Subcutaneous abdominal adipose tissue (tissue), 5 donors: Measurements from ENCODE around the gene EGFR.

Experiments
- H3K27ac ChIP-seq: one replicate; pipeline ENCODE4 v1.7.0; 2013; ENCODE audit warnings: low read depth, mild to moderate bottlenecking, inconsistent platforms, low read length, moderate library complexity
- H3K27me3 ChIP-seq, 5 donors: one replicate each; pipeline ENCODE4 v1.7.0; 2013; ENCODE audit warnings: low read length in 5 of 5, inconsistent platforms in 1 of 5; ENCODE audit not compliant: control insufficient read depth in 5 of 5, insufficient read depth in 4 of 5
- H3K36me3 ChIP-seq, 5 donors: one replicate each; pipeline ENCODE4 v1.7.0; 2013; ENCODE audit warnings: low read length in 5 of 5; ENCODE audit not compliant: control insufficient read depth in 5 of 5, insufficient read depth in 5 of 5
- H3K4me1 ChIP-seq, 5 donors: one replicate each; pipeline ENCODE4 v1.7.0; 2013; ENCODE audit warnings: low read length in 5 of 5, mild to moderate bottlenecking in 3 of 5, moderate library complexity in 1 of 5; ENCODE audit not compliant: control insufficient read depth in 5 of 5, insufficient read depth in 5 of 5
- H3K4me3 ChIP-seq, 5 donors: one replicate each; pipeline ENCODE4 v1.7.0; 2013; ENCODE audit warnings: low read length in 5 of 5, low read depth in 1 of 5
- H3K9ac ChIP-seq, 5 donors: one replicate each; pipeline ENCODE4 v1.7.0; 2013; ENCODE audit warnings: low read length in 5 of 5, mild to moderate bottlenecking in 4 of 5, moderate library complexity in 3 of 5
- H3K9me3 ChIP-seq, 5 donors: one replicate each; pipeline ENCODE4 v1.7.0; 2013; ENCODE audit warnings: low read length in 5 of 5; ENCODE audit not compliant: control insufficient read depth in 5 of 5
- donor health status: healthy.
- donor health status: healthy.
- donor health status: healthy.
- donor health status: healthy.
- donor health status: healthy.

The EGFR gene

DNA sequence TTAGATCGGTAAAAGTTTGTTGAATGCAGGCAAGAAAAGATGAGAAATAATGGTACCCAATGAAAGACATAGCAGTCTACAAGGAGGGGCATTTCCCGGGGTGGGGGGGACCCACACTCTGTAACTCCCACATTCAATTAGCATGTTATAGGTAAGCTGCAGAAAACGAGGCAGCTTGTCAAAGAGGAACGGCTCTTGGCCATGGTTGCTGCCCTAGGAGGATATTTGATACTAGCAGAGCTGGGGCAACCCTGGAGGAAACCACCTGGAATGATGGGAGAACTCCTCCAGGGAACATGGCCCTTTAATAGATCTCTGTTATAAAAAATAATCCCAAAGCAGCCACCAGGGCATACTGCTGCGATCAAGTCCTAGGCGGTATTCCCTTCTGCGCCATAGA, 98.5 kb downstream of the EGFR start:
- no peak overlapping the region for H3K4me3 ChIP-seq
- no peak overlapping the region for H3K27ac ChIP-seq
- H3K36me3 ChIP-seq, result peaks cover 0 to 2% (median 0%) of the 10 kb centered on the region in 5 donors
- H3K27me3 ChIP-seq, result no peaks in the 10 kb centered on the region
- H3K4me1 ChIP-seq, result peaks cover 3 to 27% (median 23%) of the 10 kb centered on the region in 5 donors
- no peak overlapping the region for H3K9ac ChIP-seq
- no peaks in the 10 kb centered on the region for H3K9me3 ChIP-seq

DNA sequence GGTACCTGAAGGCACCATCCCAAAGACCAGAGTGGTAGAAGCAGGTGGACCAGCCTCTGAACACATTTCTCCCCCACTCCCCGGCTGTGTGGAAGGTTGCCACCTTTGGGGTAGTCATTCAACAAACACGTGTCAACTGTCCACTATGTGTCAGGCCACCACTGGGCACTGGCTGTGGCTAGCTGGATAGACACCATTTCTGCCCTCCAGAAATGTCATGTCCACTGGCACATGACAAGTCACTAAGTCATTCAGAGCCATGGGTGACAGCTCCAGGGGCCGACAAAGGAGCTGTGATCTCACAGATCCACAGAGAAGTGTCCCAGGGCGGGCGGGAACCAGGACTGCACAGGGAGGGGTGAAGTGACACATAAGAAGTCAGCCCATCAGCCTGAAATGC, 99.6 kb downstream of the EGFR start:
- Histone ChIP-seq H3K36me3 (peaks cover 0 to 2% (median 0%) of the 10 kb centered on the region in 5 donors), H3K4me3 (no peak overlapping the region), H3K4me1 (peaks cover 6 to 32% (median 28%) of the 10 kb centered on the region in 5 donors), H3K9ac (peak overlapping the region in 1 of 5 donors; percentile 48), H3K27me3 (no peaks in the 10 kb centered on the region), H3K27ac (no peak overlapping the region), H3K9me3 (no peaks in the 10 kb centered on the region)

DNA sequence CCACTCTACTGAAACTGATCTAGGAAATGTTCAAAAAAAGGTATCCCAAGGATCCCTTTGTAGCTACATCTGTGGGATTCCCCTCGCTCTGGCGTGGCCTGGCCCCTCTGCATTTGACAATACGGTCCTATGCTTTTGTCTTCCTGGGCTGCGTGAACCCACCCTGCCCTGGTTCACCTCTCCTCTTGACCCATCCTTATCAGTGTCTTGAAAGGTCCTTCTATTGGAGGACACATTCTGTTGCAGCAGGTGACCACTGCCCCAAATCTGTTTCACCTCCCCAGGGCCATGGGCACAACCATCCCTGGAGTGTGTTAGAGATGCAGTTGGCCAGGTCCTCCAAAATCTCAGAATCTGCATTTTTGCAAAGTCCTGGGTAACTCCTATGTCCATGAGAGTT, 100.8 kb downstream of the EGFR start:
- no peak overlapping the region for H3K4me3 ChIP-seq
- no peaks in the 10 kb centered on the region for H3K9me3 ChIP-seq
- H3K4me1 ChIP-seq, result peaks cover 6 to 40% (median 32%) of the 10 kb centered on the region in 5 donors
- peaks cover 0 to 2% (median 0%) of the 10 kb centered on the region in 5 donors for H3K36me3 ChIP-seq
- H3K27ac ChIP-seq, result peak overlapping the region; percentile 97
- H3K9ac ChIP-seq, result no peak overlapping the region
- H3K27me3 ChIP-seq, result no peaks in the 10 kb centered on the region

DNA sequence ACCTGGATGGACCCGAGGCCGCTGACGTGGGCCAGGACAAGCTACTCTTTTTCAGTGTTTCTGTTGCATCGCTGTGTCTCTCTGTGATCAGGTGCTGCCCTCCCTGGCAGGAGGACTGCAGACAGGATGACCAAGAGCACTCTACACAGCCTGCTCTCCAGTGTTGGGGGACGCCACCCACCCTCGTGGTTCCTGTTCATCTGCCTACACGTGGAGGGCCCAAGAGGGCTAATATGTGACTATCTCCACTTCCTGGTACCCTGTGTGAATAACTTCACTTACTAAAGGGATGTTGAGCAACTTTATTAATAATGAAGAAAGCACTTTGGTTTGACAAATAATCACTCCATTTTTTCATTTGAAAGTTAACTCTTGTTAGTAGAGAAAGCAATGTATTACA, 101.3 kb downstream of the EGFR start:
- H3K36me3 ChIP-seq, result peaks cover 0 to 2% (median 0%) of the 10 kb centered on the region in 5 donors
- no peak overlapping the region for H3K4me3 ChIP-seq
- no peaks in the 10 kb centered on the region for H3K9me3 ChIP-seq
- peak overlapping the region; percentile 97 for H3K27ac ChIP-seq
- H3K4me1 ChIP-seq, result peaks cover 6 to 45% (median 37%) of the 10 kb centered on the region in 5 donors
- peak overlapping the region in 2 of 5 donors; percentile 52 to 65 for H3K9ac ChIP-seq
- no peaks in the 10 kb centered on the region for H3K27me3 ChIP-seq

DNA sequence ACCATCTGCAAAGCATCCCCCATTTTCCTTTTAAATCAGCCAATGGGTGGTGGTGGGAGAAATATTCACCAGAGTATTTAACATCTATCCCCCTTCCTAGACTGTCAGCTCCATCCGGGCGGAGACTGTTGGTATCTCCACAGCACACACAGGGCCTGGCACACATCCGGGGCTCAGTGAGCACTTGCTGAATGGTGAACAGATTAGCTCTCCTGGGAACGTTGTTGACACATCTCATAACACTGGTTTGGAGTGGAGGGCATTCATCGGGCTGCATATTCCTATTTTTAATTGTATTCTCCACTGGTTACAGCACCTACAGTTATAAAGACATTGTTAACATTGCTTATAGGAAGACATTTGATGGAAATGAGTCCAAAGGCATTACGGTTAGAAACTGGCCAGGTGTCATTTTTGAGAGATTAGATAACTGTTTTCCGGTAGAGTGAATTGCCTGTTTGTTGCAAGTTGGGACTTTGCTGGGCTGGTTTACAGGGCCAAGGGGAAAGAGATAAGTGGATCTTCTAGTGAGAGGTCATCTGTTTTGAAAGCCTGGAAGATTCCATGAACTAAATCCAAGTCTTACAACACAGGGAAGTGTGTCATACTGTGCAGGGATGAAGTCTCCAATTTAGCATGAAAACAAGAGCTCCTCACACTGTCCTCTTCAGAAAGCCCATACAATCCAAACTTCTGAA, 101.8 kb downstream of the EGFR start:
- Histone ChIP-seq H3K9ac (peak overlapping the region in 3 of 5 donors; percentile 52 to 81 (median 65)), H3K4me3 (no peak overlapping the region), H3K36me3 (peaks cover 0 to 2% (median 0%) of the 10 kb centered on the region in 5 donors), H3K27ac (peak overlapping the region; percentile 97), H3K27me3 (no peaks in the 10 kb centered on the region), H3K9me3 (no peaks in the 10 kb centered on the region), H3K4me1 (peaks cover 6 to 51% (median 43%) of the 10 kb centered on the region in 5 donors)

DNA sequence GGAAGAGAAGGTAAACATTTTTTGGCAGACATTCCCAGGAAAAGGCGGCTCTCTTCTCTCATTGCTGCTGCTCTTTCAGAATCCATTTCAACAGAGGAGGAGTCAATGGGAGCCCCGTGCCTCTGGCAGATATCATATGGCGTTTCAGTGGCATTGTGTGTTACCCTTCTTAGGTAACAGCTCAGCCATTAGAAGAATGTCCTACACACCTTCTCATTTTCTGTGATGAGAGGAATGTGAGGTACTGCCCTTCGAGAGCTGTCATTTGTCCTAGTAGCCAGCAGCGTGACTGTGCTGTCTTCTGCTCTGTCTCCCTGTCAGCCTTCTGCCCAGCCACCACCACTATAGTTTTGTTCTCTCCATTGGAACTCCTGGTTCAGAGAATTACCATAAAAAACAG, 102.4 kb downstream of the EGFR start:
- Histone ChIP-seq H3K27ac (peak overlapping the region; percentile 97), H3K27me3 (no peaks in the 10 kb centered on the region), H3K9me3 (no peaks in the 10 kb centered on the region), H3K4me1 (peaks cover 6 to 57% (median 46%) of the 10 kb centered on the region in 5 donors), H3K36me3 (peaks cover 0 to 2% (median 0%) of the 10 kb centered on the region in 5 donors), H3K4me3 (no peak overlapping the region), H3K9ac (peak overlapping the region; percentile 23 to 81 (median 50))

DNA sequence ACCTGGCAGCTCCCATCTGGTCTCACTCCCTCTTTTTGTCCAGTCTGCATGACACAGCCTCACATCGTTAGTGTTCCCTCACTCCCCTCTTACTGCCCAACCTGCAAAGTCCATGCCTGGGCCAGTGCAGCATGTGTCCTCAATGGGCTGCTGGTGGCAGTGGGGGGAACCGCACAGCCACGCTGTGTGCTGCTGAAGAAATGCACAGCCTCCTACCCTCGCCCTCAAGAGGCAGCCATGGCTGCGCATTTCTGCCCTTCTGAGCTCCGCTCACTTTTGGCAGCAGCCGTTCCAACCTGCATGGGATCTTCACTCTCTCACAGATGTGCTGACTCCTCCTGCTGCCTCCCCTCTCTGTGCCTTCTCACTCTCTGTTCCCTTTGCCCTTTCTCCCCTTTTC, 103.4 kb downstream of the EGFR start:
- H3K4me3 ChIP-seq, result no peak overlapping the region
- H3K27me3 ChIP-seq, result no peaks in the 10 kb centered on the region
- H3K9me3 ChIP-seq, result no peaks in the 10 kb centered on the region
- peak overlapping the region in 1 of 5 donors; percentile 4 for H3K9ac ChIP-seq
- peak overlapping the region; percentile 97 for H3K27ac ChIP-seq
- peaks cover 6 to 64% (median 48%) of the 10 kb centered on the region in 5 donors for H3K4me1 ChIP-seq
- H3K36me3 ChIP-seq, result peaks cover 0 to 2% (median 0%) of the 10 kb centered on the region in 5 donors

DNA sequence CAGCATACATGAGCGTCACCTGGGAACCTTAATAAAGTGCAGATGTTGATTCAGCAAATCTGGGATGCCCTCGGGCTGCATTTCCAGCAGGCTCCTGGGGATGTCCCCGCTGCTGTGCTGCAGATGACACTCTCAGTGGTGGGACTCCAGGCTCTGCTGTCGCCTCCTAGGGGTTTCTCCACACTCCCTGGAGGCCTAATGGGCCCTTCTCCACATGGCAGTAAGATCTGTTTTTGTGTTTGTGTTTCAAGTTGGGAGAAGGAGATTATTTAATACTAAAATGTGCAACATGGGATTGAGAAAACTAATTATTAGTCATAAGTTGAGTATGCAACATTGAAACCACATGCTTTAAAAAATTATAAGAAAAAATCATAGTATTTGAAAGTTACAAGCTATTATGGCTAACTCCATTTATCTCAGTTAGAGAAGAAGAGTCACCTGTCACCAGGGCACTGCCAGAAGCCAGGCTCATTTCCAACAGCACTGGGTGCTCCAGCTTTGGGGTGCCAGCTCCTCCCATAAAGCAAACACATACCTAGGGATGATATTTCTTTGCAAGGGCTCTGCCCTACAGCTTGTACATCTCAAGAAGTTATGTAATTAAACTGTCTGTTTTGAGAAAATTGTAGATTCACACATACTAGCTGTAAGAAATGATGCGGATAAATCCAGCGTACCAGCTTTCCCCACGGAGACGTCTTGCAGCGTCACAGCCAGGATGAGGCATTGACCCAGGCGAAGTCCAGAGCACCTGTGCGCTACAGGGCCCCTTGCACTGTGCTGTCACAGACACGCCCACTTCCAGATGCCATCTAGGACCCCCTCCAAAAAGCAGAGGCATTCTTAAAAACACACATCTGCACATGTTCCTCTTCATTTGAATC, 106.4 kb downstream of the EGFR start:
- no peak overlapping the region for H3K9ac ChIP-seq
- no peaks in the 10 kb centered on the region for H3K9me3 ChIP-seq
- no peaks in the 10 kb centered on the region for H3K36me3 ChIP-seq
- H3K4me1 ChIP-seq, result peaks cover 5 to 80% (median 64%) of the 10 kb centered on the region in 5 donors
- no peak overlapping the region for H3K4me3 ChIP-seq
- H3K27ac ChIP-seq, result no peak overlapping the region
- no peaks in the 10 kb centered on the region for H3K27me3 ChIP-seq

DNA sequence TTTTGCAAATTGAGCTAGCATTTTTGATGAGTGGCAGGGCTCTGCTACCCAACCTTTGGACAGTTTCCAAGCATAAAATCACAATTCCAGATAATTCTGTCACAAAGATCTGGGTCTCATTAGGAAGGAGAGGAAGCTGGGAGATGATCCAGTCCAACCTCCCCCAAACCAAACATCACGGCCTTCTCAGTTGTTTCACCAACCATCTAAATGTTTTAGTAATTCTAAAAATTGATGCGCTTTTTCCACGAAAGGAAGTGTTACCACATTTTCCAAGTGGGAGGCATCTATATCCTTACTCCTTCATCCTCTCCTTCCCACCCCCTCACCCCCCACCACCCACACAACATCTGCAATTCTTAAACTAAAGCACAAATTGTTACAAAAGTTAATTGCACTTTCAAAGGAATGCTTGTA, 108.3 kb downstream of the EGFR start:
- Histone ChIP-seq H3K4me3 (no peak overlapping the region), H3K27ac (peak overlapping the region; percentile 32)

DNA sequence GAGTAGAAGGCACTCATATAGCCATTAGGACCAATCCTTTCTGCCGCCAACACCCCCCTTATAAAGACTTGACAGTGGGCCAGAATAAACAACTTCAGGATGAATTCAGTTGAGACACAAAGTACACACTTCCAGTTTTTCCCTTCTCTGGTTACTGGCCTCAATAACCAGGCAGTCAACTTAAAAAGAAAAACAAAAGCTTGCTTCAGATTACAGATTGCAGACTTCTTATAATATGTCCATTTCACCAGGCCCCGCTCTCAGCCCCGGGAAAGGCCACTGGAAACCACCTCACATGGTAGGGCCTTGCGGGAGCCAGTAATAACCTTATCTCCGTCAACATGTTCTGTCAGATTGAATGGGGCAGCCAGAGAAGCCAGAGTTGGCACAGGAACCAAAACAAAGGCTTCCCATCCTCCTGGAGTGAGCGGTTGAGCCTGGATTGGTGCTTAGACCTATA, 108.8 kb downstream of the EGFR start:
- Histone ChIP-seq H3K27ac (peak overlapping the region; percentile 32), H3K4me1 (peaks cover 3 to 74% (median 56%) of the 10 kb centered on the region in 5 donors), H3K9me3 (no peaks in the 10 kb centered on the region), H3K36me3 (no peaks in the 10 kb centered on the region), H3K27me3 (no peaks in the 10 kb centered on the region), H3K4me3 (no peak overlapping the region), H3K9ac (no peak overlapping the region)

More for the DNA sequence above, 108.3 kb downstream of the EGFR start:
- no peaks in the 10 kb centered on the region for H3K27me3 ChIP-seq
- H3K9ac ChIP-seq, result no peak overlapping the region
- no peaks in the 10 kb centered on the region for H3K9me3 ChIP-seq
- H3K4me1 ChIP-seq, result peaks cover 5 to 79% (median 61%) of the 10 kb centered on the region in 5 donors
- H3K36me3 ChIP-seq, result no peaks in the 10 kb centered on the region
